HEK293 (cell line): Measurements from ENCODE around the gene THTPA.

Experiments used
- BCL11B ChIP-seq: fragments of 450-650 bp; formaldehyde crosslinking; IDR thresholded peaks from 2 replicates; pipeline ENCODE4 v1.5.1; 2016; ENCODE audit warnings: low read depth, missing biosample characterization, missing genetic modification characterization
- PRDM1 ChIP-seq: fragments of 450-650 bp; formaldehyde crosslinking; IDR thresholded peaks from 2 replicates; pipeline ENCODE4; 2016; ENCODE audit warnings: missing biosample characterization, missing genetic modification characterization
- REPIN1 ChIP-seq: fragments of 450-650 bp; formaldehyde crosslinking; IDR thresholded peaks from 2 replicates; pipeline ENCODE4 v1.5.1; 2017; ENCODE audit warnings: missing biosample characterization, missing genetic modification characterization, low read depth
- SALL2 ChIP-seq: fragments of 450-650 bp; formaldehyde crosslinking; IDR thresholded peaks from 2 replicates; pipeline ENCODE4 v1.5.0; 2017; ENCODE audit warnings: missing biosample characterization, mild to moderate bottlenecking, missing genetic modification characterization, borderline replicate concordance
- SP2 ChIP-seq: fragments of 450-650 bp; formaldehyde crosslinking; IDR thresholded peaks from 2 replicates; pipeline ENCODE4 v1.5.1; 2016; ENCODE audit warnings: missing biosample characterization, missing genetic modification characterization
- SP7 ChIP-seq: fragments of 450-650 bp; formaldehyde crosslinking; IDR thresholded peaks from 2 replicates; pipeline ENCODE4 v1.5.1; 2016; ENCODE audit warnings: missing biosample characterization, missing genetic modification characterization
- ZBTB8A ChIP-seq: fragments of 450-650 bp; formaldehyde crosslinking; IDR thresholded peaks from 2 replicates; pipeline ENCODE4 v1.5.1; 2016; ENCODE audit warnings: missing biosample characterization, missing genetic modification characterization
- ZNF133 ChIP-seq: fragments of 450-650 bp; formaldehyde crosslinking; IDR thresholded peaks from 2 replicates; pipeline ENCODE4 v1.5.1; 2016; ENCODE audit warnings: missing biosample characterization, missing genetic modification characterization
- ZNF138 ChIP-seq: fragments of 450-650 bp; formaldehyde crosslinking; IDR thresholded peaks from 2 replicates; pipeline ENCODE4 v1.5.1; 2016; ENCODE audit warnings: missing biosample characterization, missing genetic modification characterization, borderline replicate concordance
- ZNF184 ChIP-seq: fragments of 450-650 bp; IDR thresholded peaks from 2 replicates; pipeline ENCODE4 v1.5.1; 2018; ENCODE audit warnings: missing biosample characterization, mild to moderate bottlenecking, missing genetic modification characterization
- ZNF19 ChIP-seq: fragments of 450-650 bp; formaldehyde crosslinking; IDR thresholded peaks from 2 replicates; pipeline ENCODE4; 2016; ENCODE audit warnings: missing biosample characterization, missing genetic modification characterization, low read depth
- ZNF24 ChIP-seq: fragments of 450-650 bp; formaldehyde crosslinking; IDR thresholded peaks from 2 replicates; pipeline ENCODE4 v1.5.1; 2016; ENCODE audit warnings: missing biosample characterization, missing genetic modification characterization
- ZNF292 ChIP-seq: fragments of 450-650 bp; formaldehyde crosslinking; IDR thresholded peaks from 2 replicates; pipeline ENCODE4 v1.5.1; 2016; ENCODE audit warnings: low read depth, missing biosample characterization, missing genetic modification characterization, borderline replicate concordance
- ZNF514 ChIP-seq: fragments of 450-650 bp; formaldehyde crosslinking; IDR thresholded peaks from 2 replicates; pipeline ENCODE4 v1.5.1; 2016; ENCODE audit warnings: missing biosample characterization, missing genetic modification characterization
- ZNF560 ChIP-seq: fragments of 450-650 bp; formaldehyde crosslinking; IDR thresholded peaks from 2 replicates; pipeline ENCODE4 v1.5.1; 2017; ENCODE audit warnings: missing biosample characterization, missing genetic modification characterization, borderline replicate concordance
- ZNF571 ChIP-seq: fragments of 450-650 bp; formaldehyde crosslinking; IDR thresholded peaks from 2 replicates; pipeline ENCODE4 v1.5.0; 2017; ENCODE audit warnings: missing biosample characterization, missing genetic modification characterization
- ZNF624 ChIP-seq: fragments of 450-650 bp; formaldehyde crosslinking; IDR thresholded peaks from 2 replicates; pipeline ENCODE4 v1.5.1; 2017; ENCODE audit warnings: missing biosample characterization, missing genetic modification characterization
- ZNF629 ChIP-seq: fragments of 450-650 bp; formaldehyde crosslinking; IDR thresholded peaks from 2 replicates; pipeline ENCODE4 v1.5.1; 2017; ENCODE audit warnings: missing biosample characterization, missing genetic modification characterization
- ZNF660 ChIP-seq: fragments of 450-650 bp; IDR thresholded peaks from 2 replicates; pipeline ENCODE4 v1.5.1; 2018; ENCODE audit warnings: missing biosample characterization, mild to moderate bottlenecking, missing genetic modification characterization
- ZNF777 ChIP-seq: fragments of 450-650 bp; formaldehyde crosslinking; IDR thresholded peaks from 2 replicates; pipeline ENCODE4 v1.5.1; 2017; ENCODE audit warnings: missing biosample characterization, missing genetic modification characterization, borderline replicate concordance
- ZXDB ChIP-seq: fragments of 450-650 bp; formaldehyde crosslinking; IDR thresholded peaks from 2 replicates; pipeline ENCODE4 v1.5.1; 2016; ENCODE audit warnings: missing biosample characterization, missing genetic modification characterization
- TF ChIP-seq, protein P1 (sequence below): fragments of 450-650 bp; formaldehyde crosslinking; IDR thresholded peaks from 2 replicates; pipeline ENCODE4 v1.5.1; 2017; ENCODE audit warnings: missing biosample characterization, mild to moderate bottlenecking, missing genetic modification characterization, moderate library complexity
- TF ChIP-seq, protein P2 (sequence below): fragments of 450-650 bp; formaldehyde crosslinking; IDR thresholded peaks from 2 replicates; pipeline ENCODE4 v1.5.1; 2016; ENCODE audit warnings: missing biosample characterization, missing genetic modification characterization
- TF ChIP-seq, protein P3 (sequence below): fragments of 450-650 bp; formaldehyde crosslinking; IDR thresholded peaks from 2 replicates; pipeline ENCODE4 v1.5.1; 2017; ENCODE audit warnings: missing biosample characterization, missing genetic modification characterization
- TF ChIP-seq, protein P4 (sequence below): fragments of 450-650 bp; formaldehyde crosslinking; IDR thresholded peaks from 2 replicates; pipeline ENCODE4 v1.5.1; 2016; ENCODE audit warnings: missing biosample characterization, missing genetic modification characterization
- TF ChIP-seq, protein P5 (sequence below): fragments of 450-650 bp; formaldehyde crosslinking; IDR thresholded peaks from 2 replicates; pipeline ENCODE4 v1.5.1; 2016; ENCODE audit warnings: missing biosample characterization, missing genetic modification characterization
- TF ChIP-seq, protein P6 (sequence below): fragments of 450-650 bp; formaldehyde crosslinking; IDR thresholded peaks from 2 replicates; pipeline ENCODE4 v1.5.1; 2016; ENCODE audit warnings: missing biosample characterization, missing genetic modification characterization
- TF ChIP-seq, protein P7 (sequence below): fragments of 450-650 bp; formaldehyde crosslinking; IDR thresholded peaks from 2 replicates; pipeline ENCODE4 v1.5.1; 2017; ENCODE audit warnings: missing biosample characterization, missing genetic modification characterization
- TF ChIP-seq, protein P8 (sequence below): fragments of 450-650 bp; IDR thresholded peaks from 2 replicates; pipeline ENCODE4 v1.5.1; 2018; ENCODE audit warnings: missing biosample characterization, missing genetic modification characterization

Gene THTPA

DNA sequence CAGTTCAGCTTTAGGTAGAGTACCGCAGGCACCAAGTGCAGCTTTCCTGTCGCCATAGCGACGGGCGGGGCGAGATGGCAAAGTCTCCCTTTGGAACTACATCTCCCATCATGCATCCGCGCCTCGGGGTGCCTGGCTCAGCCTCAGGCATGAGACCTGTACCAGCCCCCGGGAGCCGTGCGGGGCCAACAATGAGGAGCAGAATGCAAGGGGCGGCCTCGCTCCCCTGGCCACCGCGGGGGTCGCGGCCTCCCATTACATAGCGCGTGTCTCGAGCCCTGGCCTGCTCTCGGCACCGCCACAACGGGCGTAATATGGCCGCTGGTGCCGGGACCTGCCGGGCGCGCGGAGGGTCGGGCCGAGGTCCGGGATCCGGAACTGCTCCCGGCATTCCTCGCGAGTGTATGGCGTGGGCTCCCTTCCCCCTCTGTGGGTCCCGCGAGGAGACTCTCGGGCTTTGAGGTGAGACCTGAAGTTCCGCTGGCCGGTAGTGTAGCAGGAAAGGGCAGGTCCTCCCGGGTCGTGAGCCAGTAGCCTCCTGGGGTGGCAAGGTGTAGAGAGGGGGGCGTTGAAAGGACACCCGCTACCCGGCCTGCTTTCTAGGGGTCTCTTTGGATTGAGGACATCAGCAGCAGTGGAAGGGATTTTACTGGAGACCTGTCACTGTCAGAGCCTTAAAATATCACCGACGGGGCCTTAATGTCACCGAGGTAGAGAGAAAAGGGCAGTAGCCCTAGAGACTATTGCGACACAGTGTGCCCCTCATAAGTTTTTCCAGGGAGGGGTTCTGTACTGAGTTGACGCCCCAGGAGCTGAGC, at the start of gene THTPA (continued):
- TF ChIP-seq, protein P1, sequence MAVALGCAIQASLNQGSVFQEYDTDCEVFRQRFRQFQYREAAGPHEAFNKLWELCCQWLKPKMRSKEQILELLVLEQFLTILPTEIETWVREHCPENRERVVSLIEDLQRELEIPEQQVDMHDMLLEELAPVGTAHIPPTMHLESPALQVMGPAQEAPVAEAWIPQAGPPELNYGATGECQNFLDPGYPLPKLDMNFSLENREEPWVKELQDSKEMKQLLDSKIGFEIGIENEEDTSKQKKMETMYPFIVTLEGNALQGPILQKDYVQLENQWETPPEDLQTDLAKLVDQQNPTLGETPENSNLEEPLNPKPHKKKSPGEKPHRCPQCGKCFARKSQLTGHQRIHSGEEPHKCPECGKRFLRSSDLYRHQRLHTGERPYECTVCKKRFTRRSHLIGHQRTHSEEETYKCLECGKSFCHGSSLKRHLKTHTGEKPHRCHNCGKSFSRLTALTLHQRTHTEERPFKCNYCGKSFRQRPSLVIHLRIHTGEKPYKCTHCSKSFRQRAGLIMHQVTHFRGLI (tag by site-specific recombination) = peak; percentile 70
- TF ChIP-seq ZNF184 (tag by site-specific recombination) = 0 out of 2 replicates have a peak, but pooled peaks have one; percentile 1
- TF ChIP-seq ZNF24 (tag by site-specific recombination) = peak; percentile 74; the same call in 1 of the 2 replicates
- no peak for TF ChIP-seq ZNF133 (tag by site-specific recombination)
- no peak for TF ChIP-seq BCL11B
- no peak; the same call in 1 of the 2 replicates for TF ChIP-seq ZNF660 (tag by site-specific recombination)
- no peak for TF ChIP-seq ZNF624 (tag by site-specific recombination)
- no peak for TF ChIP-seq ZNF138
- peak; percentile 62 for TF ChIP-seq ZNF629 (tag by site-specific recombination)
- TF ChIP-seq ZNF19 (tag by site-specific recombination) = no peak
- TF ChIP-seq SALL2 = no peak
- TF ChIP-seq ZNF560 (tag by site-specific recombination) = no peak
- TF ChIP-seq, protein P2, sequence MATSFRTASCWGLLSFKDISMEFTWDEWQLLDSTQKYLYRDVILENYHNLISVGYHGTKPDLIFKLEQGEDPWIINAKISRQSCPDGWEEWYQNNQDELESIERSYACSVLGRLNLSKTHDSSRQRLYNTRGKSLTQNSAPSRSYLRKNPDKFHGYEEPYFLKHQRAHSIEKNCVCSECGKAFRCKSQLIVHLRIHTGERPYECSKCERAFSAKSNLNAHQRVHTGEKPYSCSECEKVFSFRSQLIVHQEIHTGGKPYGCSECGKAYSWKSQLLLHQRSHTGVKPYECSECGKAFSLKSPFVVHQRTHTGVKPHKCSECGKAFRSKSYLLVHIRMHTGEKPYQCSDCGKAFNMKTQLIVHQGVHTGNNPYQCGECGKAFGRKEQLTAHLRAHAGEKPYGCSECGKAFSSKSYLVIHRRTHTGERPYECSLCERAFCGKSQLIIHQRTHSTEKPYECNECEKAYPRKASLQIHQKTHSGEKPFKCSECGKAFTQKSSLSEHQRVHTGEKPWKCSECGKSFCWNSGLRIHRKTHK (tag by site-specific recombination) = no peak
- TF ChIP-seq, protein P3, sequence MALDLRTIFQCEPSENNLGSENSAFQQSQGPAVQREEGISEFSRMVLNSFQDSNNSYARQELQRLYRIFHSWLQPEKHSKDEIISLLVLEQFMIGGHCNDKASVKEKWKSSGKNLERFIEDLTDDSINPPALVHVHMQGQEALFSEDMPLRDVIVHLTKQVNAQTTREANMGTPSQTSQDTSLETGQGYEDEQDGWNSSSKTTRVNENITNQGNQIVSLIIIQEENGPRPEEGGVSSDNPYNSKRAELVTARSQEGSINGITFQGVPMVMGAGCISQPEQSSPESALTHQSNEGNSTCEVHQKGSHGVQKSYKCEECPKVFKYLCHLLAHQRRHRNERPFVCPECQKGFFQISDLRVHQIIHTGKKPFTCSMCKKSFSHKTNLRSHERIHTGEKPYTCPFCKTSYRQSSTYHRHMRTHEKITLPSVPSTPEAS (tag by site-specific recombination) = no peak
- TF ChIP-seq, protein P4, sequence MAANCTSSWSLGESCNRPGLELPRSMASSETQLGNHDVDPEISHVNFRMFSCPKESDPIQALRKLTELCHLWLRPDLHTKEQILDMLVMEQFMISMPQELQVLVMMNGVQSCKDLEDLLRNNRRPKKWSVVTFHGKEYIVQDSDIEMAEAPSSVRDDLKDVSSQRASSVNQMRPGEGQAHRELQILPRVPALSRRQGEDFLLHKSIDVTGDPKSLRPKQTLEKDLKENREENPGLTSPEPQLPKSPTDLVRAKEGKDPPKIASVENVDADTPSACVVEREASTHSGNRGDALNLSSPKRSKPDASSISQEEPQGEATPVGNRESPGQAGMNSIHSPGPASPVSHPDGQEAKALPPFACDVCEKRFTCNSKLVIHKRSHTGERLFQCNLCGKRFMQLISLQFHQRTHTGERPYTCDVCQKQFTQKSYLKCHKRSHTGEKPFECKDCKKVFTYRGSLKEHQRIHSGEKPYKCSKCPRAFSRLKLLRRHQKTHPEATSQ (tag by site-specific recombination) = peak; percentile 63
- TF ChIP-seq, protein P5, sequence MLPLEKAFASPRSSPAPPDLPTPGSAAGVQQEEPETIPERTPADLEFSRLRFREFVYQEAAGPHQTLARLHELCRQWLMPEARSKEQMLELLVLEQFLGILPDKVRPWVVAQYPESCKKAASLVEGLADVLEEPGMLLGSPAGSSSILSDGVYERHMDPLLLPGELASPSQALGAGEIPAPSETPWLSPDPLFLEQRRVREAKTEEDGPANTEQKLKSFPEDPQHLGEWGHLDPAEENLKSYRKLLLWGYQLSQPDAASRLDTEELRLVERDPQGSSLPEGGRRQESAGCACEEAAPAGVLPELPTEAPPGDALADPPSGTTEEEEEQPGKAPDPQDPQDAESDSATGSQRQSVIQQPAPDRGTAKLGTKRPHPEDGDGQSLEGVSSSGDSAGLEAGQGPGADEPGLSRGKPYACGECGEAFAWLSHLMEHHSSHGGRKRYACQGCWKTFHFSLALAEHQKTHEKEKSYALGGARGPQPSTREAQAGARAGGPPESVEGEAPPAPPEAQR = no peak
- no peak for TF ChIP-seq REPIN1 (tag by site-specific recombination)
- TF ChIP-seq, protein P6, sequence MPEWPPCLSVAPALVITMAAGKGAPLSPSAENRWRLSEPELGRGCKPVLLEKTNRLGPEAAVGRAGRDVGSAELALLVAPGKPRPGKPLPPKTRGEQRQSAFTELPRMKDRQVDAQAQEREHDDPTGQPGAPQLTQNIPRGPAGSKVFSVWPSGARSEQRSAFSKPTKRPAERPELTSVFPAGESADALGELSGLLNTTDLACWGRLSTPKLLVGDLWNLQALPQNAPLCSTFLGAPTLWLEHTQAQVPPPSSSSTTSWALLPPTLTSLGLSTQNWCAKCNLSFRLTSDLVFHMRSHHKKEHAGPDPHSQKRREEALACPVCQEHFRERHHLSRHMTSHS (tag by site-specific recombination) = no peak
- TF ChIP-seq ZNF514 (tag by site-specific recombination) = no peak
- TF ChIP-seq ZNF777 = no peak
- no peak for TF ChIP-seq PRDM1
- peak; percentile 61 for TF ChIP-seq SP2 (tag by site-specific recombination)
- TF ChIP-seq ZBTB8A (tag by site-specific recombination) = peak; percentile 97
- TF ChIP-seq, protein P7, sequence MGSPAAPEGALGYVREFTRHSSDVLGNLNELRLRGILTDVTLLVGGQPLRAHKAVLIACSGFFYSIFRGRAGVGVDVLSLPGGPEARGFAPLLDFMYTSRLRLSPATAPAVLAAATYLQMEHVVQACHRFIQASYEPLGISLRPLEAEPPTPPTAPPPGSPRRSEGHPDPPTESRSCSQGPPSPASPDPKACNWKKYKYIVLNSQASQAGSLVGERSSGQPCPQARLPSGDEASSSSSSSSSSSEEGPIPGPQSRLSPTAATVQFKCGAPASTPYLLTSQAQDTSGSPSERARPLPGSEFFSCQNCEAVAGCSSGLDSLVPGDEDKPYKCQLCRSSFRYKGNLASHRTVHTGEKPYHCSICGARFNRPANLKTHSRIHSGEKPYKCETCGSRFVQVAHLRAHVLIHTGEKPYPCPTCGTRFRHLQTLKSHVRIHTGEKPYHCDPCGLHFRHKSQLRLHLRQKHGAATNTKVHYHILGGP (tag by site-specific recombination) = no peak
- peak; percentile 80 for TF ChIP-seq SP7
- TF ChIP-seq ZNF571 (tag by site-specific recombination) = no peak
- TF ChIP-seq ZXDB (tag by site-specific recombination) = peak; percentile 96
- TF ChIP-seq, protein P8, sequence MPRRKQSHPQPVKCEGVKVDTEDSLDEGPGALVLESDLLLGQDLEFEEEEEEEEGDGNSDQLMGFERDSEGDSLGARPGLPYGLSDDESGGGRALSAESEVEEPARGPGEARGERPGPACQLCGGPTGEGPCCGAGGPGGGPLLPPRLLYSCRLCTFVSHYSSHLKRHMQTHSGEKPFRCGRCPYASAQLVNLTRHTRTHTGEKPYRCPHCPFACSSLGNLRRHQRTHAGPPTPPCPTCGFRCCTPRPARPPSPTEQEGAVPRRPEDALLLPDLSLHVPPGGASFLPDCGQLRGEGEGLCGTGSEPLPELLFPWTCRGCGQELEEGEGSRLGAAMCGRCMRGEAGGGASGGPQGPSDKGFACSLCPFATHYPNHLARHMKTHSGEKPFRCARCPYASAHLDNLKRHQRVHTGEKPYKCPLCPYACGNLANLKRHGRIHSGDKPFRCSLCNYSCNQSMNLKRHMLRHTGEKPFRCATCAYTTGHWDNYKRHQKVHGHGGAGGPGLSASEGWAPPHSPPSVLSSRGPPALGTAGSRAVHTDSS (tag by site-specific recombination) = no peak; the same call in 1 of the 2 replicates
- TF ChIP-seq ZNF292 = 0 out of 2 replicates have a peak, but pooled peaks have one; percentile 2
